HG02623 (cell line): ENCODE results near the gene ZNF791.
"Not testable (repeated sequence)": the region's sequence is repeated elsewhere in the genome, so short reads cannot be mapped to it uniquely, and the experiment has no call there.

ENCODE experiments used
- ATAC-seq: cut with Tn5 transposase; IDR thresholded peaks from one replicate; pipeline ENCODE4 v1.9.1; 2021; ENCODE audit warnings: moderate library complexity; ENCODE audit not compliant: unreplicated experiment

Gene ZNF791

DNA sequence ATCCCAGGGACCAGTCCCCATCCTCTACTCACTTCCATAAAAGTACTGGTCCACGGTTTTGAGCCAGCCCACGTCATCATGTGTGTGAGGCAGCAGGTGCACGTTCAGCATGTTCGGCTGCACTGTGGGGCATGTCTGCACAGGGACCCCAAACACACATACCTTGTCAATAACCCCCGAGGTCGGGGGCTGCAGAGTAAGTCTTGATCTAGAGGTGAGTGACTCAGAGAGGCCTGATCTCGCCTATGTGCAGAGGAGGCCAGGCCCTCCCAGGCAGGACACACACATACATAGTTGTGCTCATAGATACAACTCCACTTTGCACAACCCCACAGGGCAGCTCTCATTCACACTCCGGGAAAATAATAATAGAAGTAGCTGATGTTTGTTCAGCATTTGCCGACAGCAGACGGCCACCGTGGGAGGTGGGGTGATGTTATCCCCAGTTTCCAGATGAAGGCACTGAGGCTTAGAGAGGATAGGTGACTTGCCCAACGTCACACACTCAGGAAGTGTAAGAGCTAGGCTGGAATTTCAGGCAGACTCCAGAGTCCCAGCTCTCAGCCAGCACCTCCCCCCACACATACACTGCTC lies 55.0 kb downstream of the ZNF791 start:
- no peak for ATAC-seq

DNA sequence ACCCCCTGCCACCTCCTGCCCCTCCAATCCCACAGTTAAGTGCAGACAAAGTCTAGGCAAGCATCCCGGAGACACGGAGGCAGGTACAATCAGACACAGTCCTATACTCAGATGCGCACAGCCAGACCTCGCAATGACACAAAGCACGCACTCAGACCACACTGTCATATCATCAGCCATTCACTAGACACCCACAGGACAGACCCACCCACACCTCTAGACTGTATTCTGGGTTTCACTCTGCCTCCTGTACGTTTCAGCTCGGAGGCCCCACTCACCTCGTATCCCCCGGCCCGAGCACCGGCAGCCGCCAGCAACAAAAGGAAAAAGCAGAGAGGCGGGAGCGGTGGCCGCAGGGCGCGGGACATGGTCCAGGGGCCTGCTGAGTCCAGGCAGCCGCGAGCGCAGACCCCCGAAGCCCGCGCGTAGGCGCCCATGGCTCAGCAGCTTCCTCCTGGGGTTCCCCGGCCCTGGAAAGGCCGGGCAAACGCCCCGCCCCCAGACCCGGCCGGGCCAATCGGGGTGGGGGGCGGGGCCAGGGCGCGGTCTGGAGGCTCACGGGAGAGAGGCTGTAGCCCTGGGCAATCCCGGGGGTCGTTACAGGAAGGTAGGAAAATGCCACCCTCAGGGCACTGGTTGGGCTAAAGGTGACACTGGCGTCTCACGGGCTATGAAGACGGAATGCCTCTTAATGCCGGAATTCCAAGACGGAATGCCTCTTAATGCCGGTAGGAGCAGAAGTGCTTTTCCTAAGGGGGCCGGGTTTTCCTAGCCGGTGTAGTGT lies 55.7 kb downstream of the ZNF791 start, which contains the start of the genes MAN2B1 and WDR83:
MAN2B1 (minus strand) TSS at position 478 of the 784 bp plus-strand sequence; CDS start at position 437, 41 bp downstream.
WDR83 (plus strand) TSS at position 543 of the 784 bp plus-strand sequence. CDS start 2,984 bp downstream, outside the sequence.
- peak; percentile 45 for ATAC-seq

DNA sequence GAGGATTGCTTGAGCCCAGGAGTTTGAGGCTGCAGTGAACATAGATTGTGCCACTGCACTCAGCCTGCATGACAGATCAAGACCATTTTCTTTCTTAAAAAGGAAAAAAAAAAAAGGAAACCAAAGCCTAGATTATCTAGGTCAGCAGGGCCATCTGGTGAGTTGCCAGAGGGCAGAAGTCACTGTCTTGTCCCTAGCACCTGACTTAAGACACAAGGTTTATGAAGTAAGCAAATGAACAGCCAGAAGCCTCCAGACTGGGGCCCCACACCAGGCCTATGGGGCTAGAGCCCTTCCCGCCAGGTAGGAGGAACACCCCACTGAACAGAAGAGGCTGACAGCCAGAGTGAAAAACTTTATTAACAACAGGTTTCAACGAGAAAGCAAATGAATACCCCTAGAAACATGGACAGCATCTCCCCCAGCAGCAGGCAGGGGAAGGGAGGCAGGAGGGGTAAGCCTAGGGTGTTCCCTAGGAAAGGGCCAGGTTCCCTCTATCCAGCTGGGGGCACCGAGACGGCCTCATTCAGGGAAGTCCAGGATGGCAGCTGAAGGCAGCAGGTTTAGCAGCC lies 57.1 kb downstream of the ZNF791 start:
- ATAC-seq = no peak

DNA sequence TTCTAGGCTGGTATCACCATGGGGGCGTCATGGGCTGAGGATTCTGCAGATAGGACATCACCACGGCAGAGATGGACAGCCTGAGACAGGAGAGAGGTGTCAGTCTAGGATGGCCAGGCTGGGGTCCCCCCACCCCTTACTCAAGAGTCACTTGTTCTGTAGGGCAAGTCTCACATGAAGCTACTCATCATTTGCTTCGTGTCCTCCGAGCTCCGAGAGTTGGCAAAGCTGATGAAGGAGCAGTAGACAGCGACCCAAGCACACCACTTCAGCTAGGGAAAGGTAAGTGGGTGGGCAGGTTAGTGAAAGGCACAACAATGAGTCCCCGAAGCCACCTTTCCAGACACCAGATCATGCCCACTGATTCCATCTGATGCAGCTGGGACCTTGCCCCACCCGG lies 57.6 kb downstream of the ZNF791 start:
- no peak for ATAC-seq

DNA sequence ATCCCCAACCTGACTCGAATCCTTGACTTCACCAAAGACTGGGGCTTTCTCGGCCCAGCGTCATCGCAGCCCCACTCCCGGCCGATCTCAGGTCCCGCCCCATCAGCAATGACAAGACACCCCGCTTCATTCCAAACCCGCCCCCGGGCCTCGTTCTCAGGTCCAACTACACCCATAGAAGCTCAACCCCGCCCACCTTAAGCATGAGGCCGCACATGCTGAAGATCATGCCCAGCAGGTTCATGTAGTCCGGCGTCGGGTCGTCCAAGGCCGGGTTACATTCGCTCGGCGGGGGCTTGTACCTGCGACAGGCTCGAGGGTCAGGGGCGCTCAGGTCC lies 58.2 kb downstream of the ZNF791 start:
- ATAC-seq = no peak

DNA sequence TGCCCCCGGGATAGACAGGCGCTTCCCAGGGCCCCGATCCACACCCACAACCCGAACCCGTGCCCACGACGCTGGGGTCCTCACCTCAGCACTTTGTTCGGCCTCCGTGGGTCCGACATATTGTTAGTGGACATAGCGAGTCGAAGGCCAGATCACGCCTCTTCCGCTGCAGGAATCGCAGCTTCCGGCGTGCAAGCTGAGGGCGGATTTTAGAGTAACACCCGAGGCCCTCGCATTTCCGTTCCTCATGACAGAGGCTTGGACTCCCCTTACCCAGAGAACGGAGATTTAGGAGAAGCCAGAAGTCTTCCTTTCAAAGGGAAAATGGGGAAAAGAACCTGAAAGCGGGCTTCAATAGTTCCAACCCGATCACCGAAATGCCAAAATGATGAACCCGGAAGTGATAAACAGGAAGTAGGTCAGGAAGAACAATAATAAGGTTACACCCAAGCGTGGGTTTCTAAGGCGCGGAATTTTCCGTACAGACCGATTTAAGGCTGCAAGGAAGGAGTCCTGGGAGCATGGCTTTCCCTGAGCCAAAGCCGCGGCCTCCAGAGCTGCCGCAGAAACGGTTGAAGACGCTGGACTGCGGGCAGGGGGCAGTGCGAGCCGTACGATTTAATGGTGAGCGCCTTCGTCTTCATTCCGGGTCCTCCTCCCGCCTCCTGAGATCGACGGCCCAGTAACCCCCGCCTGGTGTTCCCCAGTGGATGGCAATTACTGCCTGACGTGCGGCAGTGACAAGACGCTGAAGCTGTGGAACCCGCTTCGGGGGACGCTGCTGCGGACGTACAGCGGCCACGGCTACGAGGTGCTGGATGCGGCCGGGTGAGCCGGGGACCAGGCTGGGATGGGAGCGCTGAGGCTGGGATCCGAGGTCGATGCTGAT lies 58.8 kb downstream of the ZNF791 start:
- ATAC-seq = no peak

DNA sequence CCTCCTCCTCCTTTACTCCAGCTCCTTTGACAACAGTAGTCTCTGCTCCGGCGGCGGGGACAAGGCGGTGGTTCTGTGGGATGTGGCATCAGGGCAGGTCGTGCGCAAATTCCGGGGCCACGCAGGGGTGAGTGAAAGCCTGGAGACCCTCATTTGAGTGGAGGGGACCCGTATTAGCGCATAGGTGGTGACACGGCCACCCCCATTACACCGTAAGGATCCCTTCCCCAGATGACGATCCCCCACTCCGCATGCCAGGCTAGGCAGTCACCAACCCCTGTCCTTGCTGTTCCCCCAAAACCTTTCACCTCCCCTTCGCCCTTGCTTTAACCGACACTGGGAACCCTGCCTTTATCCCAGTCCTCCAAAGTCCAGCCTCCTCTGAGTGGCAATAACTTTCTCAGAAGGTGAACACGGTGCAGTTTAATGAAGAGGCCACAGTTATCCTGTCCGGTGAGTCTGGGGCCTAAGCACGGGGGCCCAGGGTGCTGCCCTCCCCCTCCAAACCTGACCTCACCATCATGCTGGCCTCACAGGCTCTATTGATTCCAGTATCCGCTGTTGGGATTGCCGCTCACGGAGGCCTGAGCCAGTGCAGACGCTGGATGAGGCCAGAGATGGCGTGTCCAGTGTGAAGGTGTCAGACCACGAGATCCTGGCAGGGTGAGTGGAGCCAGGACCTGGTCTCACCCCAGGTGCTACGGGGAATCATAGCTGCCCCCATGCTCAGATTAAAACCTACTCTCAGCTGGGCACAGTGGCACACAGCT lies 59.6 kb downstream of the ZNF791 start:
- ATAC-seq = no peak

DNA sequence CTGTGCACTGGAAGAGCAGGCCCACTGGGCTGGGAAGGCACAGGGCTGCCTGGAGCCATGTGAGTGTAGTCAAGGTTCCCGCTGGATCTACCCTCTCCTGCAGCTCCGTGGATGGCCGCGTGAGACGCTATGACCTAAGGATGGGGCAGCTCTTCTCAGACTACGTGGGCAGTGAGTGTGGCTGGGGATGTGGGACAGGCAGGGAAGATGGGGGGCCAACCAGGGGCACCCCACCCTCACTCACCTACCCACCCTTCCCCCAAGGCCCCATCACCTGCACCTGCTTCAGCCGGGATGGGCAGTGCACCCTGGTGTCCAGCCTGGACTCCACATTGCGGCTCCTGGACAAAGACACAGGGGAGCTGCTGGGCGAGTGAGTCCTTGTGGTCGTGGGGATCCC lies 62.0 kb downstream of the ZNF791 start:
- ATAC-seq = no peak

DNA sequence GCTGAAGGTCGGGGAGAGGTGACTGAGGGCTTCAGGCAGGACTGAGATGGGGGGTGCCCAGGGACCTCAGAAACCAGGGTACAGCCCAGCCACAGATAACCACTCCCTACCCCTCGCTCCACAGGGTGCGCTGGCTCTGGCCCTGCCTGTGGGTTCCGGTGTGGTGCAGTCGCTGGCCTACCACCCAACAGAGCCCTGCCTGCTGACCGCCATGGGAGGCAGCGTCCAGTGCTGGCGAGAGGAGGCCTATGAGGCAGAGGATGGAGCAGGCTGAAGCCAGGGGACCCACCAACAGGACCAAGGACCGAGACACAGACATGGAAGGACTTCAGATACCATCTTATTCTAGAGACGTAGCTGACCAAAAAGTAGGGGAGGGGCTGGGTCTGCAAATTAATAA lies 64.7 kb downstream of the ZNF791 start:
- ATAC-seq = no peak

DNA sequence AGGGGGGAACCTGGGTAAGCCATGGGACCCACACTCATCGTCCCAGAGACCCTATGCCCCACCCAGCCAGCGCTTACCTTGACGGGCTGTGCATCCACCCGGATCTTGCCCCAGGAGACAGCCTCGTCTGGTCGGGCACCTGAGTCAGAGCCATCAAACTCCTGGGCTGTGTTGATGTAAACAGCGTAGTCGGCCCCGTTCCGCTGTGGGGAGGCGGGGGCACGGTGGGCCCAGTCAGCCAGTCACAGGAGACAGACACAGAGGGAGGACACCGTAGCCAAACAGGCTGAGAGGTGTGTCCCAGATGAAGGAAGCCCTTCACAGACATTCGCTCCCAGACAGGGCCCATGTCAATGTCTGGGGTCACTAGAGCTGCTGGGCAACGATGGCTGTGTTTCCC lies 65.2 kb downstream of the ZNF791 start:
- no peak for ATAC-seq

DNA sequence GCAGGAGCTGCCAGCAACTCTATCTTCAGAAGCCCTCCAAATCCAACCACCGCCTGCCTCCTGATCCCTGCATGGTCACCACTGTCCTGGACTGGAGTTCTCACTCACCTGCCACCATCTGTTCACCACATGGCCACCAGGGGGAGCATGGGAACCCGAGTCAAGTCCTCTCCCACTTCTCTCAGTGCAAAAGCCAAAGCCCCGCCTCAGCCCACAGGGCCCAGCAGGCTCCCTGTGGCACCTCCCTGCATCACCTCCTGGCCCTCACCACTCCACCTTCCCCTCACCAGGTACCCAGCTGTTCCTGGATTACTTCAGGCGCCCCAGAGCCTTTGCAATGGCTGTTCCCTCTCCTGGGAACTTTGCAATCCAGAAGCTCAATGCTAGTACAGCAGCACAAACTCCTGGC lies 65.7 kb downstream of the ZNF791 start:
- no peak for ATAC-seq

DNA sequence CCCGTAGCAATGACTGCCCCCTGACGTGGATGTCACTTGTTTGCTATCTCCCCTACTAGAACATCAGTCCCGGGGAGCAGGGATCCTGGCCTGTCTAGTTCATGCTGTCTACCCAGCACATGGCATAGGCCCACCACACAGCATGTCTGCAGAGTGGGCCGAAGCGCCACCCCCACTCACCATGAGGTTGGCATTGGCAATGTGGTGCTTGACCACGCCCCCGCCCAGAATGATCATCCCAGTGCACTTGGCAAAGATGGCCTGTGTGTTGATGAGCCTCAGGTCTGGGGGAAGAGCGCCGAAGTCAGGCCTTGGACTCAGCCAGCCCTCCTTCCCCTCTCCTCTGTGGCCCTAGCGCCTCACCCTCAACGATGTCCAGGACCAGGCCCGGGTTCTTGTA lies 66.2 kb downstream of the ZNF791 start:
- no peak for ATAC-seq

DNA sequence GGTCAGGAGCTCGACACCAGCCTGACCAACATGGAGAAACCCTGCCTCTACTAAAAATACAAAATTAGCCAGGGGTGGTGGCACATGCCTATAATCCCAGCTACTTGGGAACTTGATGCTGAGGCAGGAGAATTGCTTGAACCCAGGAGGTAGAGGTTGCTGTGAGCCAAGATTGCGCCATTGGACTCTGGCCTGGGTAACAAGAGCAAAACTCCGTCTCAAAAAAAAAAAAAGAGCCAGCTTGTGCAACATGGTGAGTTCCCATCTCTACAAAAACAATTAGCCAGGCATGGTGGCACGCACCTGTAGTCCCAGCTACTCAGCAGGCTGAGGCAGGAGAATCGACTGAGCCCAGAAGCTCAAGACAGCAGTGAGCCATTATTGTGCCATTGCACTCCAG lies 67.3 kb downstream of the ZNF791 start:
- not testable (repeated sequence) for ATAC-seq

DNA sequence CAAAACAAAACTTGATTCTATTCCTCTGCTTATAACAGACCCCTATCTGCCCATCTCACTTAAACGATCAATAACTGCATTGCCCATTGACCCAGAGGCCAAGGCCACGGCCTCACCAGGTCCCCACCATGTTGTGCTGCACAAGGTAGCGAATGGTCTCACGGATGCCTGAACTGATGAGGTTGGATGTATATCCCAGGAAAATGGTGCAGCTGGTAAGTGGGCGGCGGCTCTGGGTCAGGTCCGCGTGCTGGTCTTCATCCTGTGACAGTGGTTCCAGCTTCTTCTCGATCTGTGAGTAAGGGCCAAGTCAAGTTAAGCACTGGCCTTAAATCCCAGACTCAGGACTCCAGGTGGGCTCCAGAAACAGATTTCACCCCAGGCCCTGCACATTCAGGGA lies 69.3 kb downstream of the ZNF791 start:
- no peak for ATAC-seq

DNA sequence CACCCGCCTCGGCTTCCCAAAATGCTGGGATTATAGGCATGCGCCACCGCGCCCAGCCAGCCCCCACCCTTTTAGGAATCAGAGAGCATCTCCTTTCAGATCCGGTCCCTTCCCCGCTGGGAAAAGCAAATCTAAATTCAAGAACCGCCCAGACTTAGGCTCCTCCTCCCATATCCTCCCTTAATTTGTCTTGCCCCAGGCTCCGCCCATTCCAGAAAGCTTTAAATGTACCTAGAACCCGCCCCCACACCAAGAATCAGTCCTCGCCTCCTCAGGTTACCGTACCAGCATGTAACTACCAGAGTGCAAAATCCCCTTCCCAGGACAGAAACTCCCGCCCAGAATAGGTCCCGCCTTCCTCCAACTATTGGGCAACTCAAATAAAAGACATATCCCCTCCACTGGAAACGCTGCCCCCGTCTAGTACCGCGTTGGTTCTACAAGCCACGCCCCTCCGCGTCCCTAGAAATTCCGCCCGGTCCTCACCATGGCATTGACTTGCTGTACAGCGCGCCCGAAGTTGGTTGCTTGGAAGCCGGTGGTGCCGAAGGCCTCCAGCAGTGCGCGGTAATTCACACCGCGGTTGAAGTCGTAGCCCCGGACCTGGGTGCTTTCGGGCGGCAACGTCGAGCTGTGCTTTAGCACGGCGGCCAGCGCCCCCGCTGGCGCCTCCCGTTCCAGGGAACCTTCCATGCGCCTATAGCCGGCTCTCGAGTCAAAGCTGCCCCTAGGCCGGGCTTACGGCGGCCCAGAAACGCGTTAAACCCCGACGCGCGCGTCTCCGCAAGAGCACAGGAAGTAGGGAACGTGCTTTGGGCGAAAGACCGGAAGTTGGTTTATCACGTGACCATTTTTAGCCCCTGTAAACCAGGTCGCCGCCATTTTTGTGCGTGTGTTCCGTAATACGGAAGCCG lies 70.6 kb downstream of the ZNF791 start, which contains the start of gene DHPS:
DHPS (minus strand) TSS at position 807 of the 914 bp plus-strand sequence; CDS start at position 693, 114 bp downstream.
- peak; percentile 64 for ATAC-seq
